HepG2 (cell line): Measurements from ENCODE around the gene POC1A. TPM values are rescaled to one million over a fixed set of nuclear protein-coding genes. Genes with fewer than 3 reads are reported as not detected.

Source experiments
- HDAC1 ChIP-seq: sonication (generic); formaldehyde crosslinking; IDR thresholded peaks from 2 replicates; pipeline ENCODE4 v1.5.1; 2020; ENCODE audit warnings: mild to moderate bottlenecking, missing genetic modification reagents
- RFX1 ChIP-seq: fragments of 450-650 bp; IDR thresholded peaks from 2 replicates; pipeline ENCODE4 v1.6.1; 2017
- SIX1 ChIP-seq: sonication (generic); formaldehyde crosslinking; IDR thresholded peaks from 2 replicates; pipeline ENCODE4 v1.4.0; 2020; ENCODE audit warnings: missing genetic modification reagents, borderline replicate concordance
- SNAPC2 ChIP-seq: sonication (generic); formaldehyde crosslinking; IDR thresholded peaks from 2 replicates; pipeline ENCODE4 v1.8.1; 2022; ENCODE audit warnings: mild to moderate bottlenecking, missing genetic modification reagents
- SPEN ChIP-seq: sonication (generic); formaldehyde crosslinking; IDR thresholded peaks from 2 replicates; pipeline ENCODE4 v1.5.1; 2020; ENCODE audit warnings: low read depth, mild to moderate bottlenecking, missing genetic modification reagents
- TBX2 ChIP-seq: sonication (generic); formaldehyde crosslinking; IDR thresholded peaks from 2 replicates; pipeline ENCODE4 v1.5.0; 2020; ENCODE audit warnings: missing genetic modification reagents, mild to moderate bottlenecking, borderline replicate concordance
- XBP1 ChIP-seq: sonication (generic); formaldehyde crosslinking; IDR thresholded peaks from 2 replicates; pipeline ENCODE4 v1.5.0; 2020; ENCODE audit warnings: missing genetic modification reagents
- ZNF121 ChIP-seq: sonication (generic); formaldehyde crosslinking; IDR thresholded peaks from 2 replicates; pipeline ENCODE4 v1.5.0; 2020; ENCODE audit warnings: mild to moderate bottlenecking, missing genetic modification reagents
- ZNF552 ChIP-seq: sonication (generic); formaldehyde crosslinking; IDR thresholded peaks from 2 replicates; pipeline ENCODE4 v1.9.0; 2022; ENCODE audit warnings: missing genetic modification reagents, mild to moderate bottlenecking, borderline replicate concordance
- ZNF644 ChIP-seq: IDR thresholded peaks from 2 replicates; pipeline ENCODE4 v1.6.1; 2016; ENCODE audit warnings: low read depth
- ZNF746 ChIP-seq: sonication (generic); formaldehyde crosslinking; IDR thresholded peaks from 2 replicates; pipeline ENCODE4 v1.8.0; 2022; ENCODE audit warnings: mild to moderate bottlenecking, missing genetic modification reagents
- polyA plus RNA-seq, 8 experiments: library from polyadenylated mRNA; depleted of rRNA in 3 of 8; stranded (reverse) in 7 of 8; unstranded in 1 of 8; fragments of >200 nt; fragmentation: Illumina TruSeq in 4 of 8; extraction: Trizol in 4 of 8; gene quantifications; 2 replicates each; pipeline versions ENCODE4 v1.2.1 to v1.2.3, GENCODE V29; 2011 to 2016; ENCODE audit warnings: low read depth in 4 of 8, missing spikeins in 1 of 8, mixed read lengths in 1 of 8; ENCODE audit not compliant: insufficient read depth in 1 of 8
- total RNA-seq, 5 experiments: library from RNA; depleted of rRNA; stranded (reverse); fragments of >200 nt; fragmentation: Illumina TruSeq; extraction: Trizol; gene quantifications; 2 replicates each; pipeline ENCODE4 v1.2.3, GENCODE V29; 2016; ENCODE audit warnings: low read depth in 1 of 5
- TF ChIP-seq, protein P1 (sequence below): sonication (generic); formaldehyde crosslinking; IDR thresholded peaks from 2 replicates; pipeline ENCODE4 v1.4.0; 2020; ENCODE audit warnings: missing genetic modification reagents
- TF ChIP-seq, protein P2 (sequence below): sonication (generic); formaldehyde crosslinking; IDR thresholded peaks from 2 replicates; pipeline ENCODE4 v1.5.1; 2020; ENCODE audit warnings: mild to moderate bottlenecking, missing genetic modification reagents
- TF ChIP-seq, protein P3 (sequence below), 2 experiments: IDR thresholded peaks; 2 replicates each; pipeline ENCODE4 v1.6.1; 2011 to 2012; ENCODE audit warnings: low read length in 2 of 2, borderline replicate concordance in 1 of 2, low read depth in 1 of 2, mild to moderate bottlenecking in 1 of 2, moderate library complexity in 1 of 2
- TF ChIP-seq, protein P4 (sequence below): sonication (generic); formaldehyde crosslinking; IDR thresholded peaks from 2 replicates; pipeline ENCODE4 v1.5.0; 2020; ENCODE audit warnings: mild to moderate bottlenecking, missing genetic modification reagents

The POC1A gene
- total and polyA plus RNA-seq, 2 of the 13 experiments (the other 11 are each of a cell fraction or from before 2014, with no cell fraction given): 14.6 to 20.0 TPM

DNA sequence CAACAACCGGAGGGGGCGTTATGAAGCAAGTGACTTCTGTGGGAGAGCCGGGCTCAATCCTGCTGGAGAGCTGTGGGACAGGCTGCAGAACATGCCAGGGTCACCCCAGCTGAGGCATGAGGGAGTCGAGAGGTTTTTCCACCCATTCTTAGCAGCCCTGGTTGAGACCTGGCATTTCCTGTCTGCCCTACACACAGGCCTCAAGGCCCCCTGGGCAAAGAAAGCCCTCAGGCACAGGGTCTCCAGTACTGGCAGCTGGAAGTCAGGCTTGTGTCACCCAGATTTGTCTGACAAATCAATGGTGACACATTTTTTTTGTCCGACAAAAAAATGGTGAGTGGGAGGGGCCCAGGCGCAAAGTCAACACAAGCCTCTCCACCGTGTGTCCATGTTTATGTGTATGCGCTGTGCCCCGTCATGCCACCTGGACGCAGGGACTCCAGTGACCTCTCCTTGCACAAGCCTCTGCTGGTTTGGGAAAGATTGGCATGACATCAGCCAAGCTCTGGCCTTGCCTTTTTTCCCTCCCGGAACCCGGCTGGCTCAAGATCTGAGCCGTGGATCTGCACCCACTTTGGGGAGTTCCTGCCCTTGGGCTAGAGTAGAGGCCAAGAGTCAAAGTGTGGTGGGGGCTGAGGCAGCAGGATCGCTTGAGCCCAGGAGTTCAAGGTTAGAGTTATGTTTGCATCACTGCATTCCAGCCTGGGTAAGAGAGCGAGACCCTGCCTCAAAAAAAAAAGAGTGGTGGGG is 22.9 kb upstream of the POC1A start (continued):
- TF ChIP-seq, protein P1, sequence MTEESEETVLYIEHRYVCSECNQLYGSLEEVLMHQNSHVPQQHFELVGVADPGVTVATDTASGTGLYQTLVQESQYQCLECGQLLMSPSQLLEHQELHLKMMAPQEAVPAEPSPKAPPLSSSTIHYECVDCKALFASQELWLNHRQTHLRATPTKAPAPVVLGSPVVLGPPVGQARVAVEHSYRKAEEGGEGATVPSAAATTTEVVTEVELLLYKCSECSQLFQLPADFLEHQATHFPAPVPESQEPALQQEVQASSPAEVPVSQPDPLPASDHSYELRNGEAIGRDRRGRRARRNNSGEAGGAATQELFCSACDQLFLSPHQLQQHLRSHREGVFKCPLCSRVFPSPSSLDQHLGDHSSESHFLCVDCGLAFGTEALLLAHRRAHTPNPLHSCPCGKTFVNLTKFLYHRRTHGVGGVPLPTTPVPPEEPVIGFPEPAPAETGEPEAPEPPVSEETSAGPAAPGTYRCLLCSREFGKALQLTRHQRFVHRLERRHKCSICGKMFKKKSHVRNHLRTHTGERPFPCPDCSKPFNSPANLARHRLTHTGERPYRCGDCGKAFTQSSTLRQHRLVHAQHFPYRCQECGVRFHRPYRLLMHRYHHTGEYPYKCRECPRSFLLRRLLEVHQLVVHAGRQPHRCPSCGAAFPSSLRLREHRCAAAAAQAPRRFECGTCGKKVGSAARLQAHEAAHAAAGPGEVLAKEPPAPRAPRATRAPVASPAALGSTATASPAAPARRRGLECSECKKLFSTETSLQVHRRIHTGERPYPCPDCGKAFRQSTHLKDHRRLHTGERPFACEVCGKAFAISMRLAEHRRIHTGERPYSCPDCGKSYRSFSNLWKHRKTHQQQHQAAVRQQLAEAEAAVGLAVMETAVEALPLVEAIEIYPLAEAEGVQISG: peak; percentile 62; the same call in 1 of the 2 replicates
- TF ChIP-seq, protein P2, sequence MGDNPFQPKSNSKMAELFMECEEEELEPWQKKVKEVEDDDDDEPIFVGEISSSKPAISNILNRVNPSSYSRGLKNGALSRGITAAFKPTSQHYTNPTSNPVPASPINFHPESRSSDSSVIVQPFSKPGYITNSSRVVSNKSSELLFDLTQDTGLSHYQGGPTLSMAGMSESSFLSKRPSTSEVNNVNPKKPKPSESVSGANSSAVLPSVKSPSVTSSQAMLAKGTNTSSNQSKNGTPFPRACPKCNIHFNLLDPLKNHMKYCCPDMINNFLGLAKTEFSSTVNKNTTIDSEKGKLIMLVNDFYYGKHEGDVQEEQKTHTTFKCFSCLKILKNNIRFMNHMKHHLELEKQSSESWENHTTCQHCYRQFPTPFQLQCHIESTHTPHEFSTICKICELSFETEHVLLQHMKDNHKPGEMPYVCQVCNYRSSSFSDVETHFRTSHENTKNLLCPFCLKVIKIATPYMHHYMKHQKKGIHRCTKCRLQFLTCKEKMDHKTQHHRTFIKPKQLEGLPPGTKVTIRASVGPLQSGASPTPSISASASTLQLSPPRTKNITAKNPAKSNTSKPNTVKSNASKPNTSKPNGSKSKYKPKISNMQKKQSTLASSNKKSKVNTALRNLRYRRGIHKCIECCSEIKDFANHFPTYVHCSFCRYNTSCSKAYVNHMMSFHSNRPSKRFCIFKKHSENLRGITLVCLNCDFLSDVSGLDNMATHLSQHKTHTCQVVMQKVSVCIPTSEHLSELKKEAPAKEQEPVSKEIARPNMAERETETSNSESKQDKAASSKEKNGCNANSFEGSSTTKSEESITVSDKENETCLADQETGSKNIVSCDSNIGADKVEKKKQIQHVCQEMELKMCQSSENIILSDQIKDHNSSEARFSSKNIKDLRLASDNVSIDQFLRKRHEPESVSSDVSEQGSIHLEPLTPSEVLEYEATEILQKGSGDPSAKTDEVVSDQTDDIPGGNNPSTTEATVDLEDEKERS: peak; percentile 63; the same call in 1 of the 2 replicates
- TF ChIP-seq, protein P3, sequence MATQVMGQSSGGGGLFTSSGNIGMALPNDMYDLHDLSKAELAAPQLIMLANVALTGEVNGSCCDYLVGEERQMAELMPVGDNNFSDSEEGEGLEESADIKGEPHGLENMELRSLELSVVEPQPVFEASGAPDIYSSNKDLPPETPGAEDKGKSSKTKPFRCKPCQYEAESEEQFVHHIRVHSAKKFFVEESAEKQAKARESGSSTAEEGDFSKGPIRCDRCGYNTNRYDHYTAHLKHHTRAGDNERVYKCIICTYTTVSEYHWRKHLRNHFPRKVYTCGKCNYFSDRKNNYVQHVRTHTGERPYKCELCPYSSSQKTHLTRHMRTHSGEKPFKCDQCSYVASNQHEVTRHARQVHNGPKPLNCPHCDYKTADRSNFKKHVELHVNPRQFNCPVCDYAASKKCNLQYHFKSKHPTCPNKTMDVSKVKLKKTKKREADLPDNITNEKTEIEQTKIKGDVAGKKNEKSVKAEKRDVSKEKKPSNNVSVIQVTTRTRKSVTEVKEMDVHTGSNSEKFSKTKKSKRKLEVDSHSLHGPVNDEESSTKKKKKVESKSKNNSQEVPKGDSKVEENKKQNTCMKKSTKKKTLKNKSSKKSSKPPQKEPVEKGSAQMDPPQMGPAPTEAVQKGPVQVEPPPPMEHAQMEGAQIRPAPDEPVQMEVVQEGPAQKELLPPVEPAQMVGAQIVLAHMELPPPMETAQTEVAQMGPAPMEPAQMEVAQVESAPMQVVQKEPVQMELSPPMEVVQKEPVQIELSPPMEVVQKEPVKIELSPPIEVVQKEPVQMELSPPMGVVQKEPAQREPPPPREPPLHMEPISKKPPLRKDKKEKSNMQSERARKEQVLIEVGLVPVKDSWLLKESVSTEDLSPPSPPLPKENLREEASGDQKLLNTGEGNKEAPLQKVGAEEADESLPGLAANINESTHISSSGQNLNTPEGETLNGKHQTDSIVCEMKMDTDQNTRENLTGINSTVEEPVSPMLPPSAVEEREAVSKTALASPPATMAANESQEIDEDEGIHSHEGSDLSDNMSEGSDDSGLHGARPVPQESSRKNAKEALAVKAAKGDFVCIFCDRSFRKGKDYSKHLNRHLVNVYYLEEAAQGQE (IDR thresholded peaks at IDR 0.05; ENCODE audit: borderline replicate concordance in 1 of 2, low read depth in 1 of 2, low read length in 2 of 2): 0 out of 4 replicates have a peak, but pooled peaks of 1 of the 2 experiments have one; percentile 24
- TF ChIP-seq TBX2 (CRISPR knock-in tag) (peak; percentile 86), ZNF746 (0 out of 2 replicates have a peak, but pooled peaks have one; percentile 40), SNAPC2 (CRISPR knock-in tag) (0 out of 2 replicates have a peak, but pooled peaks have one; percentile 16), SIX1 (no peak), HDAC1 (peak; percentile 82), ZNF121 (CRISPR knock-in tag) (peak; percentile 54), ZNF644 (CRISPR knock-in tag) (peak; percentile 37; the same call in 1 of the 2 replicates), ZNF552 (no peak), SPEN (CRISPR knock-in tag) (peak; percentile 50; the same call in 1 of the 2 replicates), RFX1 (no peak), XBP1 (CRISPR knock-in tag) (no peak)
- TF ChIP-seq, protein P4, sequence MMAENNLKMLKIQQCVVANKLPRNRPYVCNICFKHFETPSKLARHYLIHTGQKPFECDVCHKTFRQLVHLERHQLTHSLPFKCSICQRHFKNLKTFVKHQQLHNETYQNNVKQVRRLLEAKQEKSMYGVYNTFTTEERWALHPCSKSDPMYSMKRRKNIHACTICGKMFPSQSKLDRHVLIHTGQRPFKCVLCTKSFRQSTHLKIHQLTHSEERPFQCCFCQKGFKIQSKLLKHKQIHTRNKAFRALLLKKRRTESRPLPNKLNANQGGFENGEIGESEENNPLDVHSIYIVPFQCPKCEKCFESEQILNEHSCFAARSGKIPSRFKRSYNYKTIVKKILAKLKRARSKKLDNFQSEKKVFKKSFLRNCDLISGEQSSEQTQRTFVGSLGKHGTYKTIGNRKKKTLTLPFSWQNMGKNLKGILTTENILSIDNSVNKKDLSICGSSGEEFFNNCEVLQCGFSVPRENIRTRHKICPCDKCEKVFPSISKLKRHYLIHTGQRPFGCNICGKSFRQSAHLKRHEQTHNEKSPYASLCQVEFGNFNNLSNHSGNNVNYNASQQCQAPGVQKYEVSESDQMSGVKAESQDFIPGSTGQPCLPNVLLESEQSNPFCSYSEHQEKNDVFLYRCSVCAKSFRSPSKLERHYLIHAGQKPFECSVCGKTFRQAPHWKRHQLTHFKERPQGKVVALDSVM (CRISPR knock-in tag): peak; percentile 69; the same call in 1 of the 2 replicates
